WTC11 (cell line): ENCODE measurements around the gene RPL37. TPM values are rescaled to one million over a fixed set of nuclear protein-coding genes. Genes with fewer than 3 reads are reported as not detected.

Experiments used
- ELF4 ChIP-seq: sonication (generic); formaldehyde crosslinking; IDR thresholded peaks from 2 replicates; pipeline ENCODE4 v1.8.1; 2022; ENCODE audit warnings: low read depth, mild to moderate bottlenecking, moderate library complexity, missing genetic modification reagents
- FOXP1 ChIP-seq: sonication (generic); formaldehyde crosslinking; IDR thresholded peaks from 2 replicates; pipeline ENCODE4 v1.8.0; 2022; ENCODE audit warnings: missing genetic modification reagents, mild to moderate bottlenecking, moderate library complexity, borderline replicate concordance
- IRF2 ChIP-seq: sonication (generic); formaldehyde crosslinking; IDR thresholded peaks from 2 replicates; pipeline ENCODE4 v1.8.0; 2022; ENCODE audit warnings: low read depth, missing genetic modification reagents, borderline replicate concordance
- JUN ChIP-seq: sonication (generic); formaldehyde crosslinking; IDR thresholded peaks from 2 replicates; pipeline ENCODE4 v1.8.0; 2023; ENCODE audit warnings: mild to moderate bottlenecking, missing genetic modification reagents
- NR1H2 ChIP-seq: sonication (generic); formaldehyde crosslinking; IDR thresholded peaks from 2 replicates; pipeline ENCODE4 v1.9.0; 2021; ENCODE audit warnings: mild to moderate bottlenecking, moderate library complexity, missing genetic modification reagents
- NR3C1 ChIP-seq: sonication (generic); formaldehyde crosslinking; conservative IDR thresholded peaks from 2 replicates; pipeline ENCODE4 v1.8.1; 2023; ENCODE audit warnings: low read depth, mild to moderate bottlenecking, missing genetic modification reagents
- SP1 ChIP-seq: sonication (generic); formaldehyde crosslinking; conservative IDR thresholded peaks from 2 replicates; pipeline ENCODE4 v1.8.1; 2022; ENCODE audit warnings: missing genetic modification reagents
- TCF7 ChIP-seq: sonication (generic); formaldehyde crosslinking; IDR thresholded peaks from 2 replicates; pipeline ENCODE4 v1.8.0; 2022; ENCODE audit warnings: mild to moderate bottlenecking, low read depth, missing genetic modification reagents, moderate library complexity
- TEAD1 ChIP-seq: sonication (generic); formaldehyde crosslinking; IDR thresholded peaks from 2 replicates; pipeline ENCODE4 v1.8.0; 2022; ENCODE audit warnings: mild to moderate bottlenecking, missing genetic modification reagents
- TEAD4 ChIP-seq: sonication (generic); formaldehyde crosslinking; IDR thresholded peaks from 2 replicates; pipeline ENCODE4 v1.8.0; 2022; ENCODE audit warnings: mild to moderate bottlenecking, missing genetic modification reagents
- TP53 ChIP-seq: sonication (generic); formaldehyde crosslinking; IDR thresholded peaks from 2 replicates; pipeline ENCODE4 v1.8.1; 2023; ENCODE audit warnings: mild to moderate bottlenecking, missing genetic modification reagents
- ZNF219 ChIP-seq: sonication (generic); formaldehyde crosslinking; IDR thresholded peaks from 2 replicates; pipeline ENCODE4 v1.8.0; 2023; ENCODE audit warnings: missing genetic modification reagents, mild to moderate bottlenecking, borderline replicate concordance
- ZNF396 ChIP-seq: fragments of 250-450 bp; sonication (Bioruptor Pico); IDR thresholded peaks from 2 replicates; pipeline ENCODE4 v1.8.0; 2021; ENCODE audit warnings: mild to moderate bottlenecking, moderate library complexity, borderline replicate concordance
- total RNA-seq: library from RNA; stranded (reverse); gene quantifications from 3 replicates; pipeline ENCODE4 v1.2.3, GENCODE V29; 2021
- TF ChIP-seq, protein P1 (sequence below): sonication (generic); formaldehyde crosslinking; IDR thresholded peaks from 2 replicates; pipeline ENCODE4 v1.8.1; 2023; ENCODE audit warnings: mild to moderate bottlenecking, missing genetic modification reagents, moderate library complexity
- TF ChIP-seq, protein P2 (sequence below): fragments of 250-450 bp; sonication (Bioruptor Pico); IDR thresholded peaks from 2 replicates; pipeline ENCODE4 v1.9.0; 2021; ENCODE audit warnings: mild to moderate bottlenecking
- TF ChIP-seq, protein P3 (sequence below): fragments of 250-450 bp; sonication (Bioruptor Pico); conservative IDR thresholded peaks from 2 replicates; pipeline ENCODE4 v1.9.0; 2021; ENCODE audit warnings: mild to moderate bottlenecking
- TF ChIP-seq, protein P4 (sequence below): sonication (generic); formaldehyde crosslinking; IDR thresholded peaks from 2 replicates; pipeline ENCODE4 v1.8.1; 2023; ENCODE audit warnings: mild to moderate bottlenecking, missing genetic modification reagents
- TF ChIP-seq, protein P5 (sequence below): sonication (generic); formaldehyde crosslinking; IDR thresholded peaks from 2 replicates; pipeline ENCODE4 v1.8.0; 2023; ENCODE audit warnings: mild to moderate bottlenecking, missing genetic modification reagents
- TF ChIP-seq, protein P6 (sequence below): sonication (generic); formaldehyde crosslinking; IDR thresholded peaks from 2 replicates; pipeline ENCODE4 v1.8.1; 2022; ENCODE audit warnings: mild to moderate bottlenecking, moderate library complexity, missing genetic modification reagents
- TF ChIP-seq, protein P7 (sequence below): fragments of 250-450 bp; sonication (Bioruptor Pico); IDR thresholded peaks from 2 replicates; pipeline ENCODE4 v1.9.0; 2021; ENCODE audit warnings: moderate library complexity, mild to moderate bottlenecking, inconsistent platforms, borderline replicate concordance
- TF ChIP-seq, protein P8 (sequence below): sonication (generic); formaldehyde crosslinking; IDR thresholded peaks from 2 replicates; pipeline ENCODE4 v1.8.1; 2023; ENCODE audit warnings: mild to moderate bottlenecking, moderate library complexity, missing genetic modification reagents

Gene RPL37
- total RNA-seq, 1 experiment from 2014 or later: 1,405 TPM

DNA sequence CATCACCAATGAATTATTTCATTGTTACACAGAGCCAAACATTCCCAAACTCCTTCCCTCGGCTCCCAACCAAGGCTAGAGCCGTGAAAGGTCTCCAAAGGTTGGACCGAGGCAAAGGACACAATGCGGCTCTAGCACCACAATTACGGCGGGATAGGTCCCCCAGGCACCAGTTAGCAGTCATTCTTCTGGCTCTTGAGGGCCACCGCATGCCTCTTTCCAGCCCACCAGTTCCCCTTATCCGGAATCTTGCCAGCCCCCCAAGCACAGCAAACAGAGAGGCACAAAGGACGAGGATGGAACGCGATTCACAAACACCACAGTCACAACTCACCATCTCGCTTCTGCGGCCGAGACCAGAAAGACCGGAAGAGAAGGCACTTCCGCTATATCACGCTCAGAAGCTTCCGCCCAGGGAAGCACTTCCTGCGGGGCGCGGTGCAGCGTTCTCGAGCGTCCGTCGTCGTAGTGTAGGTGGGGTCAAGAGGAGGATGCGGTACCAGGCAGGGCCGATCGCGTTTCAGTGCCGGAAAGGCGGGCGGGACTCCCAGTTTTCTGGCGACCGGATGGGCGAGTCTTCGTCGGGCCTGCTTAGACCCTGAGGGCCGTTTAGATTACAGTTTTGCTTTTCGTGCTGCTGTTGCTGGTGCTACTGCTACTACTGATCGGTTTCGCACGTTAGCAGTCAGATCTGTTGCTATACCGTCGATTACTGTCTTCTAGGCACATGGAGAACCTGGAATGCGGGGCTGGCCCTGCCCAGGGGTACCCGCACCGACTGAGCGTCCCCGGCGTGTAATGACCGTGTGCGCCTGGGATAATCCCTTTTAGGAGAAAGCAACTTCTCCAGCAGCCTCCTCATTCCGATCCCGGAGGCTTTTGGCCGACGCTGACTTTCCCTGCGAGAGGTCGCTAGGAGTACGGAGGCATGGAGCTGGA is at the start of gene RPL37 (continued):
- no peak for TF ChIP-seq NR3C1 (CRISPR knock-in tag)
- TF ChIP-seq, protein P1, sequence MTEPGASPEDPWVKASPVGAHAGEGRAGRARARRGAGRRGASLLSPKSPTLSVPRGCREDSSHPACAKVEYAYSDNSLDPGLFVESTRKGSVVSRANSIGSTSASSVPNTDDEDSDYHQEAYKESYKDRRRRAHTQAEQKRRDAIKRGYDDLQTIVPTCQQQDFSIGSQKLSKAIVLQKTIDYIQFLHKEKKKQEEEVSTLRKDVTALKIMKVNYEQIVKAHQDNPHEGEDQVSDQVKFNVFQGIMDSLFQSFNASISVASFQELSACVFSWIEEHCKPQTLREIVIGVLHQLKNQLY (CRISPR knock-in tag): 0 out of 2 replicates have a peak, but pooled peaks have one; percentile 58
- no peak for TF ChIP-seq TEAD4 (CRISPR knock-in tag)
- no peak for TF ChIP-seq TCF7 (CRISPR knock-in tag)
- TF ChIP-seq, protein P2, sequence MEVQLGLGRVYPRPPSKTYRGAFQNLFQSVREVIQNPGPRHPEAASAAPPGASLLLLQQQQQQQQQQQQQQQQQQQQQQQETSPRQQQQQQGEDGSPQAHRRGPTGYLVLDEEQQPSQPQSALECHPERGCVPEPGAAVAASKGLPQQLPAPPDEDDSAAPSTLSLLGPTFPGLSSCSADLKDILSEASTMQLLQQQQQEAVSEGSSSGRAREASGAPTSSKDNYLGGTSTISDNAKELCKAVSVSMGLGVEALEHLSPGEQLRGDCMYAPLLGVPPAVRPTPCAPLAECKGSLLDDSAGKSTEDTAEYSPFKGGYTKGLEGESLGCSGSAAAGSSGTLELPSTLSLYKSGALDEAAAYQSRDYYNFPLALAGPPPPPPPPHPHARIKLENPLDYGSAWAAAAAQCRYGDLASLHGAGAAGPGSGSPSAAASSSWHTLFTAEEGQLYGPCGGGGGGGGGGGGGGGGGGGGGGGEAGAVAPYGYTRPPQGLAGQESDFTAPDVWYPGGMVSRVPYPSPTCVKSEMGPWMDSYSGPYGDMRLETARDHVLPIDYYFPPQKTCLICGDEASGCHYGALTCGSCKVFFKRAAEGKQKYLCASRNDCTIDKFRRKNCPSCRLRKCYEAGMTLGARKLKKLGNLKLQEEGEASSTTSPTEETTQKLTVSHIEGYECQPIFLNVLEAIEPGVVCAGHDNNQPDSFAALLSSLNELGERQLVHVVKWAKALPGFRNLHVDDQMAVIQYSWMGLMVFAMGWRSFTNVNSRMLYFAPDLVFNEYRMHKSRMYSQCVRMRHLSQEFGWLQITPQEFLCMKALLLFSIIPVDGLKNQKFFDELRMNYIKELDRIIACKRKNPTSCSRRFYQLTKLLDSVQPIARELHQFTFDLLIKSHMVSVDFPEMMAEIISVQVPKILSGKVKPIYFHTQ (CRISPR knock-in tag): peak; percentile 84; the same call in 1 of the 2 replicates
- TF ChIP-seq, protein P3, sequence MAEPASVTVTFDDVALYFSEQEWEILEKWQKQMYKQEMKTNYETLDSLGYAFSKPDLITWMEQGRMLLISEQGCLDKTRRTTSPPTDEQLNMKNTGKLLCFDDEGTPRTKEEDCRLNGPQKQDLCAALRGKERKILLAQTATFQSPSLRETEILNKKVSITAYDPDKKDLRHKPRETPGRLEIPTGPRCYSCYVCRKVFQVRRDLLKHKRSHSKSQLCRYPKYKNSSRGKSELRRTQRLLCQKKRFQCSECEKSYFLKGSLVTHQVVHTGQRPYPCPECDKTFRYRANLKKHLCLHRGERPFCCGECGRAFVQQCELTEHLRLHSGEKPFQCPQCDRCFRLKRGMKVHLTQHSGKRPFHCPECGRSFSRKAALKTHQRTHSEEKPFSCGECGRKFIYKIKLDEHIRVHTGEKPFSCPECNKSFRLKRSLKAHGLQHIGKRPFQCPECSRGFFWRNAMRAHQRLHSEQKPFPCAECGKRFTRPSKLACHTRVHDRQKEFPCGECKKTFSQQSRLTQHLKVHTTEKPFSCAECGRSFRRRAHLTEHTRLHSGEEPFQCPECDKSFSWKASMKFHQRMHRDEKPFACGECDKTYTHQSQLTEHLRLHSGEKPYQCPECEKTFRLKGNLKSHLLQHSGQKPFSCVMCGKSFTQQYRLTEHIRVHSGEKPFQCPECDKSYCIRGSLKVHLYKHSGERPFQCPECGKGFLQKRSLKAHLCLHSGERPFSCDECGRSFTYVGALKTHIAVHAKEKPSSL: no peak
- TF ChIP-seq TEAD1: peak; percentile 81
- no peak for TF ChIP-seq JUN (CRISPR knock-in tag)
- TF ChIP-seq FOXP1 (CRISPR knock-in tag): peak; percentile 63; the same call in 1 of the 2 replicates
- TF ChIP-seq, protein P4, sequence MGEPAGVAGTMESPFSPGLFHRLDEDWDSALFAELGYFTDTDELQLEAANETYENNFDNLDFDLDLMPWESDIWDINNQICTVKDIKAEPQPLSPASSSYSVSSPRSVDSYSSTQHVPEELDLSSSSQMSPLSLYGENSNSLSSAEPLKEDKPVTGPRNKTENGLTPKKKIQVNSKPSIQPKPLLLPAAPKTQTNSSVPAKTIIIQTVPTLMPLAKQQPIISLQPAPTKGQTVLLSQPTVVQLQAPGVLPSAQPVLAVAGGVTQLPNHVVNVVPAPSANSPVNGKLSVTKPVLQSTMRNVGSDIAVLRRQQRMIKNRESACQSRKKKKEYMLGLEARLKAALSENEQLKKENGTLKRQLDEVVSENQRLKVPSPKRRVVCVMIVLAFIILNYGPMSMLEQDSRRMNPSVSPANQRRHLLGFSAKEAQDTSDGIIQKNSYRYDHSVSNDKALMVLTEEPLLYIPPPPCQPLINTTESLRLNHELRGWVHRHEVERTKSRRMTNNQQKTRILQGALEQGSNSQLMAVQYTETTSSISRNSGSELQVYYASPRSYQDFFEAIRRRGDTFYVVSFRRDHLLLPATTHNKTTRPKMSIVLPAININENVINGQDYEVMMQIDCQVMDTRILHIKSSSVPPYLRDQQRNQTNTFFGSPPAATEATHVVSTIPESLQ (CRISPR knock-in tag): no peak
- no peak for TF ChIP-seq NR1H2 (CRISPR knock-in tag)
- 0 out of 2 replicates have a peak, but pooled peaks have one; percentile 76 for TF ChIP-seq ZNF219 (CRISPR knock-in tag)
- TF ChIP-seq SP1 (CRISPR knock-in tag): peak; percentile 88
- no peak for TF ChIP-seq TP53 (CRISPR knock-in tag)
- TF ChIP-seq ELF4 (CRISPR knock-in tag): no peak
- no peak for TF ChIP-seq ZNF396 (CRISPR knock-in tag)
- TF ChIP-seq, protein P5, sequence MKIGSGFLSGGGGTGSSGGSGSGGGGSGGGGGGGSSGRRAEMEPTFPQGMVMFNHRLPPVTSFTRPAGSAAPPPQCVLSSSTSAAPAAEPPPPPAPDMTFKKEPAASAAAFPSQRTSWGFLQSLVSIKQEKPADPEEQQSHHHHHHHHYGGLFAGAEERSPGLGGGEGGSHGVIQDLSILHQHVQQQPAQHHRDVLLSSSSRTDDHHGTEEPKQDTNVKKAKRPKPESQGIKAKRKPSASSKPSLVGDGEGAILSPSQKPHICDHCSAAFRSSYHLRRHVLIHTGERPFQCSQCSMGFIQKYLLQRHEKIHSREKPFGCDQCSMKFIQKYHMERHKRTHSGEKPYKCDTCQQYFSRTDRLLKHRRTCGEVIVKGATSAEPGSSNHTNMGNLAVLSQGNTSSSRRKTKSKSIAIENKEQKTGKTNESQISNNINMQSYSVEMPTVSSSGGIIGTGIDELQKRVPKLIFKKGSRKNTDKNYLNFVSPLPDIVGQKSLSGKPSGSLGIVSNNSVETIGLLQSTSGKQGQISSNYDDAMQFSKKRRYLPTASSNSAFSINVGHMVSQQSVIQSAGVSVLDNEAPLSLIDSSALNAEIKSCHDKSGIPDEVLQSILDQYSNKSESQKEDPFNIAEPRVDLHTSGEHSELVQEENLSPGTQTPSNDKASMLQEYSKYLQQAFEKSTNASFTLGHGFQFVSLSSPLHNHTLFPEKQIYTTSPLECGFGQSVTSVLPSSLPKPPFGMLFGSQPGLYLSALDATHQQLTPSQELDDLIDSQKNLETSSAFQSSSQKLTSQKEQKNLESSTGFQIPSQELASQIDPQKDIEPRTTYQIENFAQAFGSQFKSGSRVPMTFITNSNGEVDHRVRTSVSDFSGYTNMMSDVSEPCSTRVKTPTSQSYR (CRISPR knock-in tag): no peak; the same call in 1 of the 2 replicates
- TF ChIP-seq, protein P6, sequence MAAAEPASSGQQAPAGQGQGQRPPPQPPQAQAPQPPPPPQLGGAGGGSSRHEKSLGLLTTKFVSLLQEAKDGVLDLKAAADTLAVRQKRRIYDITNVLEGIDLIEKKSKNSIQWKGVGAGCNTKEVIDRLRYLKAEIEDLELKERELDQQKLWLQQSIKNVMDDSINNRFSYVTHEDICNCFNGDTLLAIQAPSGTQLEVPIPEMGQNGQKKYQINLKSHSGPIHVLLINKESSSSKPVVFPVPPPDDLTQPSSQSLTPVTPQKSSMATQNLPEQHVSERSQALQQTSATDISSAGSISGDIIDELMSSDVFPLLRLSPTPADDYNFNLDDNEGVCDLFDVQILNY (CRISPR knock-in tag): 0 out of 2 replicates have a peak, but pooled peaks have one; percentile 48
- no peak for TF ChIP-seq IRF2 (CRISPR knock-in tag)
- TF ChIP-seq, protein P7, sequence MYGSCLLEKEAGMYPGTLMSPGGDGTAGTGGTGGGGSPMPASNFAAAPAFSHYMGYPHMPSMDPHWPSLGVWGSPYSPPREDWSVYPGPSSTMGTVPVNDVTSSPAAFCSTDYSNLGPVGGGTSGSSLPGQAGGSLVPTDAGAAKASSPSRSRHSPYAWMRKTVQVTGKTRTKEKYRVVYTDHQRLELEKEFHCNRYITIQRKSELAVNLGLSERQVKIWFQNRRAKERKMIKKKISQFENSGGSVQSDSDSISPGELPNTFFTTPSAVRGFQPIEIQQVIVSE: no peak
- TF ChIP-seq, protein P8, sequence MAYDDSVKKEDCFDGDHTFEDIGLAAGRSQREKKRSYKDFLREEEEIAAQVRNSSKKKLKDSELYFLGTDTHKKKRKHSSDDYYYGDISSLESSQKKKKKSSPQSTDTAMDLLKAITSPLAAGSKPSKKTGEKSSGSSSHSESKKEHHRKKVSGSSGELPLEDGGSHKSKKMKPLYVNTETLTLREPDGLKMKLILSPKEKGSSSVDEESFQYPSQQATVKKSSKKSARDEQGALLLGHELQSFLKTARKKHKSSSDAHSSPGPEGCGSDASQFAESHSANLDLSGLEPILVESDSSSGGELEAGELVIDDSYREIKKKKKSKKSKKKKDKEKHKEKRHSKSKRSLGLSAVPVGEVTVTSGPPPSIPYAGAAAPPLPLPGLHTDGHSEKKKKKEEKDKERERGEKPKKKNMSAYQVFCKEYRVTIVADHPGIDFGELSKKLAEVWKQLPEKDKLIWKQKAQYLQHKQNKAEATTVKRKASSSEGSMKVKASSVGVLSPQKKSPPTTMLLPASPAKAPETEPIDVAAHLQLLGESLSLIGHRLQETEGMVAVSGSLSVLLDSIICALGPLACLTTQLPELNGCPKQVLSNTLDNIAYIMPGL (CRISPR knock-in tag): no peak; the same call in 1 of the 2 replicates
